ENCODE data around the gene USH1G.

Gene USH1G

DNA sequence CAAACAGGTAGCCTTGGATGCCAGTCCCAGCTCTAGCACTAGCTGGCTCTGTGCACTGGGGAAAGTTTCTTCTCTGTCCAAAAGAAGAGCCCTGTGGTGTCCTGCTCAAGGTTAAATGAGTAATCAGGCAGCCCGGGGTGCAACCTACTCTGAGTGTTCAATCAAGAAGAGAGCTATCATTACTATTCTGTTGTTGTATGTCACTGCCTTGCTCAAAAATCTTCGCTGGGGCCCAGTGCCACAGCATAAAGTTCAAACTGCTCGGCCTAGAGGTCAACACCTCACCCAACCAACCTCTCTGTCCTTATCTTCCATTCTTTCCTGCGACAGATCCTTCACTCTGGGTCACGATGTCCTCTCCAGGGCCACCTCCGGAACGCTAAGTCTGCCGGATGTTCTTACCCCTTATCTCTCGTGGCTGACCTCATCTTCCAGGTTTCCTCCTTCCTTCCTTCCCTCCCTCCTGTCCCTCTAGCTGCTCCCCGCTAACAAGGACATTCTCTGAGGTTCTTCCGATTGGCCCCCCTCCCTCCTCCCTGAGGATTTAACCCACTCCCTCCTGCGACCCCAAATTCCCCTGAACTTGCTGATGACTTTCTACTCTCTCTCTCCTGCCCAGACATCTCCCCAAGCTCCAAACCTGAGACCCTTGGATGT is 54.7 kb downstream of the USH1G start:
- TF ChIP-seq, protein P1, sequence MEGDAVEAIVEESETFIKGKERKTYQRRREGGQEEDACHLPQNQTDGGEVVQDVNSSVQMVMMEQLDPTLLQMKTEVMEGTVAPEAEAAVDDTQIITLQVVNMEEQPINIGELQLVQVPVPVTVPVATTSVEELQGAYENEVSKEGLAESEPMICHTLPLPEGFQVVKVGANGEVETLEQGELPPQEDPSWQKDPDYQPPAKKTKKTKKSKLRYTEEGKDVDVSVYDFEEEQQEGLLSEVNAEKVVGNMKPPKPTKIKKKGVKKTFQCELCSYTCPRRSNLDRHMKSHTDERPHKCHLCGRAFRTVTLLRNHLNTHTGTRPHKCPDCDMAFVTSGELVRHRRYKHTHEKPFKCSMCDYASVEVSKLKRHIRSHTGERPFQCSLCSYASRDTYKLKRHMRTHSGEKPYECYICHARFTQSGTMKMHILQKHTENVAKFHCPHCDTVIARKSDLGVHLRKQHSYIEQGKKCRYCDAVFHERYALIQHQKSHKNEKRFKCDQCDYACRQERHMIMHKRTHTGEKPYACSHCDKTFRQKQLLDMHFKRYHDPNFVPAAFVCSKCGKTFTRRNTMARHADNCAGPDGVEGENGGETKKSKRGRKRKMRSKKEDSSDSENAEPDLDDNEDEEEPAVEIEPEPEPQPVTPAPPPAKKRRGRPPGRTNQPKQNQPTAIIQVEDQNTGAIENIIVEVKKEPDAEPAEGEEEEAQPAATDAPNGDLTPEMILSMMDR (conservative IDR thresholded peaks at IDR 0.05): no peak
- H3K27ac ChIP-seq: no peak overlapping the region

DNA sequence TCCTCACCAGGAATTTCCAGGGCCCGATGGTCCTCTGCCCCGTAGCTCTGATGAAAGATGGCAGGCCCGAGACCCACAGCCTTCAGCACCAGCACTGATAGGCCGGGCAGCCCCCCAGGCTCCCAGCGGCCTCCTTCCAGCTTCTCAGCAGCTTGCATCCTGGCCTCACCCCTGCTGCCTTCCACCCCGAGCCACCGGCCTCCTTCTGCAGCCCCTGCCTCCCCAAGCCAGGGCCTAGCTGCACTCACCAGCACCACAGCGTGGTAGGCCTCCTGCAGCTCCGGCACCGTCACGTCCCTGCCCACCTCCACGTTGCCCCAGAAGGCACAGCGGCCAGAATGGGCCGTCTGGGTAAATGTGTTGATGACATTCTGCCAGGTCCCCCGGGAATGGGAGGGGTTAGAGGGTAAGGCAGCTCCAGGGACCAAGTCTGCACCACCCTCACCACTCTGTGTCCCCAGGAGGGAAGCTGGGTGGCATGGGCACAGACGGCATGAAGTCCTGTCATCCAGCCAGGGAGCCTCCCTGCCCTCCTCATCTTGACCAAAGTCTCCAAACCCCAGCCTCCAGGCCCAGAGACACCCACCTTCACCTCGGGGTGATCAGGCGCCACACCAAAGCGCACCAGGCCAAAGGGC is 56.7 kb downstream of the USH1G start:
- TF ChIP-seq, protein P1 (conservative IDR thresholded peaks at IDR 0.05): no peak
- no peak overlapping the region for H3K27ac ChIP-seq

Measured in VCaP (cell line).